ENCODE results near the gene TOMT.

GRCh38 chr11:72067676-72068075, 38.0 kb upstream of the TOMT start:
- TF ChIP-seq CTCF (IDR thresholded peaks at IDR 0.05): no peak
- no peak for TF ChIP-seq POLR2A (IDR thresholded peaks at IDR 0.05)
- no peak for TF ChIP-seq EP300 (IDR thresholded peaks at IDR 0.05)
- no peak for TF ChIP-seq POLR2AphosphoS5 (IDR thresholded peaks at IDR 0.05)
